Measurements from ENCODE around the gene LMTK2.

The LMTK2 gene

GRCh38 chr7:98115746-98116525, 9.3 kb downstream of the LMTK2 start:
- peaks cover 2% of the 10 kb centered on the region; the same call in 1 of the 2 replicates for H3K36me3 ChIP-seq (ENCODE audit: insufficient read depth, low read length)
- H3K27me3 ChIP-seq (ENCODE audit: insufficient read depth, low read length, poor library complexity): no peaks in the 10 kb centered on the region
- H3K27ac ChIP-seq (ENCODE audit: low read length): no peak overlapping the region
- DNase-seq (no peak), ATAC-seq (ENCODE audit: insufficient read depth, low read depth) (no peak)
- H3K9ac ChIP-seq (ENCODE audit: low read depth, low read length): no peak overlapping the region
- no peak overlapping the region for H2AFZ ChIP-seq (ENCODE audit: low read depth, low read length)
- H4K20me1 ChIP-seq (ENCODE audit: insufficient read depth, low read length): peaks cover 73% of the 10 kb centered on the region
- H3K79me2 ChIP-seq (ENCODE audit: insufficient read depth, low read length): peaks cover 85% of the 10 kb centered on the region
- no peak overlapping the region for H3K4me3 ChIP-seq (ENCODE audit: low read depth in 1 of 2, low read length in 2 of 2)
- no peak overlapping the region for H3K4me2 ChIP-seq (ENCODE audit: insufficient read depth, low read length)
- TF ChIP-seq EZH2 (IDR thresholded peaks at IDR 0.05; ENCODE audit: borderline replicate concordance, low read depth, low read length, severe bottlenecking): no peak
- TF ChIP-seq, protein P1, sequence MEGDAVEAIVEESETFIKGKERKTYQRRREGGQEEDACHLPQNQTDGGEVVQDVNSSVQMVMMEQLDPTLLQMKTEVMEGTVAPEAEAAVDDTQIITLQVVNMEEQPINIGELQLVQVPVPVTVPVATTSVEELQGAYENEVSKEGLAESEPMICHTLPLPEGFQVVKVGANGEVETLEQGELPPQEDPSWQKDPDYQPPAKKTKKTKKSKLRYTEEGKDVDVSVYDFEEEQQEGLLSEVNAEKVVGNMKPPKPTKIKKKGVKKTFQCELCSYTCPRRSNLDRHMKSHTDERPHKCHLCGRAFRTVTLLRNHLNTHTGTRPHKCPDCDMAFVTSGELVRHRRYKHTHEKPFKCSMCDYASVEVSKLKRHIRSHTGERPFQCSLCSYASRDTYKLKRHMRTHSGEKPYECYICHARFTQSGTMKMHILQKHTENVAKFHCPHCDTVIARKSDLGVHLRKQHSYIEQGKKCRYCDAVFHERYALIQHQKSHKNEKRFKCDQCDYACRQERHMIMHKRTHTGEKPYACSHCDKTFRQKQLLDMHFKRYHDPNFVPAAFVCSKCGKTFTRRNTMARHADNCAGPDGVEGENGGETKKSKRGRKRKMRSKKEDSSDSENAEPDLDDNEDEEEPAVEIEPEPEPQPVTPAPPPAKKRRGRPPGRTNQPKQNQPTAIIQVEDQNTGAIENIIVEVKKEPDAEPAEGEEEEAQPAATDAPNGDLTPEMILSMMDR (IDR thresholded peaks at IDR 0.05; ENCODE audit: borderline replicate concordance, extremely low read depth, low read length, poor library complexity, severe bottlenecking): no peak
- H3K9me3 ChIP-seq (ENCODE audit: insufficient read depth, low read length, severe bottlenecking): no peaks in the 10 kb centered on the region
- H3K4me1 ChIP-seq (ENCODE audit: insufficient read depth, low read length): no peaks in the 10 kb centered on the region; the same call in 1 of the 2 replicates

- H3K9me3 ChIP-seq (ENCODE audit: insufficient read depth, low read length, severe bottlenecking): no peaks in the 10 kb centered on the region
- H3K9ac ChIP-seq (ENCODE audit: low read depth, low read length): no peak overlapping the region
- H3K27ac ChIP-seq (ENCODE audit: low read length): no peak overlapping the region
- no peak overlapping the region for H3K4me3 ChIP-seq (ENCODE audit: low read depth in 1 of 2, low read length in 2 of 2)
- H3K79me2 ChIP-seq (ENCODE audit: insufficient read depth, low read length): peaks cover 82% of the 10 kb centered on the region
- peaks cover 68% of the 10 kb centered on the region for H4K20me1 ChIP-seq (ENCODE audit: insufficient read depth, low read length)
- no peak for DNase-seq
- no peak overlapping the region for H3K4me2 ChIP-seq (ENCODE audit: insufficient read depth, low read length)
- H2AFZ ChIP-seq (ENCODE audit: low read depth, low read length): no peak overlapping the region
- no peak for TF ChIP-seq EZH2 (IDR thresholded peaks at IDR 0.05; ENCODE audit: borderline replicate concordance, low read depth, low read length, severe bottlenecking)
- TF ChIP-seq, protein P1 (IDR thresholded peaks at IDR 0.05; ENCODE audit: borderline replicate concordance, extremely low read depth, low read length, poor library complexity, severe bottlenecking): no peak
- no peaks in the 10 kb centered on the region for H3K27me3 ChIP-seq (ENCODE audit: insufficient read depth, low read length, poor library complexity)
- peaks cover 2% of the 10 kb centered on the region; the same call in 1 of the 2 replicates for H3K36me3 ChIP-seq (ENCODE audit: insufficient read depth, low read length)
- no peaks in the 10 kb centered on the region; the same call in 1 of the 2 replicates for H3K4me1 ChIP-seq (ENCODE audit: insufficient read depth, low read length)
- no peak for ATAC-seq (ENCODE audit: insufficient read depth, low read depth)
These were observed 10.2 kb downstream of the LMTK2 start for GRCh38 chr7:98116656-98117461.

- Histone ChIP-seq H3K36me3 (ENCODE audit: insufficient read depth, low read length) (peaks cover 2% of the 10 kb centered on the region; the same call in 1 of the 2 replicates), H3K9me3 (ENCODE audit: insufficient read depth, low read length, severe bottlenecking) (no peaks in the 10 kb centered on the region), H4K20me1 (ENCODE audit: insufficient read depth, low read length) (peaks cover 72% of the 10 kb centered on the region), H3K9ac (ENCODE audit: low read depth, low read length) (no peak overlapping the region), H3K4me3 (ENCODE audit: low read depth in 1 of 2, low read length in 2 of 2) (no peak overlapping the region), H3K27me3 (ENCODE audit: insufficient read depth, low read length, poor library complexity) (no peaks in the 10 kb centered on the region), H3K27ac (ENCODE audit: low read length) (no peak overlapping the region), H3K4me2 (ENCODE audit: insufficient read depth, low read length) (no peak overlapping the region), H3K79me2 (ENCODE audit: insufficient read depth, low read length) (peaks cover 80% of the 10 kb centered on the region), H3K4me1 (ENCODE audit: insufficient read depth, low read length) (no peaks in the 10 kb centered on the region), H2AFZ (ENCODE audit: low read depth, low read length) (no peak overlapping the region)
- ATAC-seq (ENCODE audit: insufficient read depth, low read depth): no peak
- DNase-seq: no peak
- TF ChIP-seq, protein P1 (IDR thresholded peaks at IDR 0.05; ENCODE audit: borderline replicate concordance, extremely low read depth, low read length, poor library complexity, severe bottlenecking): no peak
- TF ChIP-seq EZH2 (IDR thresholded peaks at IDR 0.05; ENCODE audit: borderline replicate concordance, low read depth, low read length, severe bottlenecking): no peak
These were observed 12.7 kb downstream of the LMTK2 start for GRCh38 chr7:98119256-98119918.
